Activated CD8-positive, alpha-beta memory T cell treated with anti-CD3 and anti-CD28 coated beads, Interleukin-2, amount 50 U/mL, for 1 hour (primary cell): Measurements from ENCODE around the gene MTOR.
"Not testable (repeated sequence)": the region's sequence is repeated elsewhere in the genome, so short reads cannot be mapped to it uniquely, and the experiment has no call there.

Experiments
- DNase-seq: peaks from one replicate; pipeline ENCODE4 v3.0.0-alpha.2; 2020; ENCODE audit errors: extremely low read depth

Gene MTOR

DNA sequence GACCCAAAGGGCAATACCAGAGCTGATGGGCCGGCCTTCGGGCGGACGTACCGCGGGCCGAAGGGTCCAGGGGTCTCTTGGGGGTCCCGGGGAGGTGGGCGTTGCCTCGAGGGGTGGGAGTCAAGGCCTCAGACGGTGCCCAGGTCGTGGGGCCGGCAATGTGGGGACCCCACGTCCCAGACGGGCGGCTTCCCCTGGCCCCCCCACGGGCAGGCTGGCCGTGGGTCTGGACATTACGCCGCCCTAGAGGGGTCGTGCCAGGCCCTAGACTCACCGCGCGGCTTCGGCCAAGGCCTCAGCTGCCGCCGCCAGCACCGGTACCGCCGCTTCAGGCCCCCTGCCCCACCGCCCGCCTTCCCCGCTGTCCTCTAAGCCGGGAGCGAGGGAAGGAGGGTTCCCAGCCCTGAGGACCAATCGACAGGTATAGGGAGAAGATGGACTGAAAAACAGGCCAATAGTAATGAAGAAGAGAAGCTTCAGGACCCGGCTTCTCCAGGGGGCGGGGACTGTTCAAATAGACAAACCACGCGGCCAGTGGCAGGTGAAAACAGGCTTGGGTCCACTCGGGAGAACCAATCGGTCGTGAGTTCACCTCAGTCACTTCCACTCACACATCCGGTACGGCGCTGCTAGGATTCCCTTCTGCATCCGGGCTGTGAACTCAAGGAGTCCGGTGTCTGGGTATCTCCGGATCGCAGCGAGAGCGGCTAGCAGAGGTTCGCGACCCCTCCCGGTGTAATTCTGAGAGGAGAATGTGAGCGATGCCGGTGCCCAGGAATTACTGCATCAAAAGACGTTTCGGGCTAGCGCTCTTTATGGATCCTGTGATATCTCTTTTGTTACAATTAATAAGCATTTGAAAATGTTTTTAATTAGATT is at the start of gene MTOR:
MTOR (minus strand) TSS at position 381 of the 879 bp plus-strand sequence. CDS start 3,142 bp downstream, outside the sequence.
- peak; percentile 96 for DNase-seq

DNA sequence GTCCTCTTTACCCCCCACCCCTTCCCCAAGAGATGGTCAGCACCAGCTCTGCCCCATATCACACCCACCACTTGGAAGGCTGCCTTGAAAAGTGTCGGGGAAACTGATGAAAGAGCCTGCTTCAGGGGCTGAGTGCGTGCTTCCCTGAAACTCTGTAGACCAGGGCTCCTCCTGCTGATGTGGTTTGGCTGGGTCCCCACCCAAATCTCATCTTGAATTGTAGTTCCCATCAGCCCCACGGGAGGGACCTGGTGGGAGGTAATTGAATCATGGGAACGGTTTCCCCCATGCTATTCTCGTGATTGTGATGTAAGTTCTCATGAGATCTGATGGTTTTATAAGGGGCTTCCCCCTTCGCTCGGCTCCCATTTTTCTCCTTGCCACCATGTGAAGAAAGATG is 47.0 kb upstream of the MTOR start:
- no peak for DNase-seq

DNA sequence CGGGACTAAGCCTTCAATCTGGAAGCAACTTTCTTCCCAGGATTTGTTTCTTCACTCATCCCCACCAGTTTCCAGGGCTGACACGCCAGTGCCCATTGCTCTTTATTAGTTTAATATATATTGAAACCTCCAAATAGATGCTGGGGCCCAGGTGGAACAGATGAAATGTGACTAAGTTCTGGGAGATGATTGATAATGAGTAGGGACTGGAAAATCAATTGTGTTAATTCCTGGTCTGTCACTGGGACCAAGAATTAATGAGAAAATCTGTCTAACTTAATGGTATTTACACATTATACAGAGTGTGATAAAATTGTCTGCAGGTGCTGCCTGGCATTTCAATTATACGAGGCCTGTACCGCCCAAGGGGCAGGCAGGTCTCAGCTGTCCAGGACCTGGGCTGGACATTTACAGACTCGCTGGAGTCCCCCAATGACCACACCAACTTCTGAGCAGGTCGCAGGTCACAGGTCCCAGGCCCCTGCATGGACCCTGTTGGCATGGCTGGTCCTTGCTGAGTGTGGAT is 46.4 kb upstream of the MTOR start:
- DNase-seq = no peak

DNA sequence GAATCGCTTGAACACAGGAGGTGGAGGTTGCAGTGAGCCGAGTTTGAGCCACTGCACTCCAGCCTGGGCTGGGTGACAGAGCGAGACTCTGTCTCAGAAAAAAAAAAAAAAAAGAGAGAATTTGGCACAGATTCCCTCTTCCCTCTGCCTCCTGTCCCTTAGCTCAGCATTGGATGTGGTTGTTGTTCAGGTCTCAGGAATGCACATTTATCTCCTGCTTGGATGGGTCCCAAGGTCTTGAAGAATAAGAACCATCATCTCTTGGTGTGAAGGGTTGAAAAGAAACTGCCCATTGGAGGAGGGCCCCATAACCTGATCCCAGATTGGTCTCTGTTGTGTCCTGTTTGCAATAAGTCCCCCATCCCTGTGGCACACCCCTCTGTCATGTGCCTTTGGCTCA is 45.5 kb upstream of the MTOR start:
- no peak for DNase-seq

DNA sequence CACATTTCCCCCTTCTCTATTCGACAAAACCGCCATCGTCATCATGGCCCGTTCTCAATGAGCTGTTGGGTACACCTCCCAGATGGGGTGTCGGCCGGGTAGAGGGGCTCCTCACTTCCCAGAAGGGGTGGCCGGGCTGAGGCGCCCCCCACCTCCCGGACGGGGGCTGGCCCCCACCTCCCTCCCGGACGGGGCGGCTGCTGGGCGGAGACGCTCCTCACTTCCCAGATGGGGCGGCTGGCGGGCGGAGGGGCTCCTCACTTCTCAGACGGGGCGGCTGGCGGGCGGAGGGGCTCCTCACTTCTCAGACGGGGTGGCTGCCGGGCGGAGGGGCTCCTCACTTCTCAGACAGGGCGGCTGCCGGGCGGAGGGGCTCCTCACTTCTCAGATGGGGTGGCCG is 43.2 kb upstream of the MTOR start:
- not testable (repeated sequence) for DNase-seq

DNA sequence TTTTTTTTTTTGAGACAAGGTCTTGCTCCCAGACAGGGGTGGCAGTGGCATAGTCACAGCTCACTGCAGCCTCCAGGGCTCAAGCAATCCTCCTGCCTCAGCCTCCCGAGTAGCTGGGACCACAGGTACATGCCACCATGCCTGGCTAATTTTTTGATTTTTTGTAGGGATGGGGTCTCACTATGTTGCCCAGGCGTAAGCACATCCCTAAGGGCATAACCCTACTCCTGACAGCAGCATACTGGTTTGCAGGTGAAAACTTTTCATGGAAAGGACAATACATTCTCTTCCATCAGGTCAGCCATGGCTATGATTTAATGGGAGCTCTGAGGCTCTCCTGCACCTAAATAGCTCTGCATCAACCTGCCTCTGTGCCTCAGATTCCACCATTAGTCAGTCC is 40.0 kb upstream of the MTOR start:
- no peak for DNase-seq

DNA sequence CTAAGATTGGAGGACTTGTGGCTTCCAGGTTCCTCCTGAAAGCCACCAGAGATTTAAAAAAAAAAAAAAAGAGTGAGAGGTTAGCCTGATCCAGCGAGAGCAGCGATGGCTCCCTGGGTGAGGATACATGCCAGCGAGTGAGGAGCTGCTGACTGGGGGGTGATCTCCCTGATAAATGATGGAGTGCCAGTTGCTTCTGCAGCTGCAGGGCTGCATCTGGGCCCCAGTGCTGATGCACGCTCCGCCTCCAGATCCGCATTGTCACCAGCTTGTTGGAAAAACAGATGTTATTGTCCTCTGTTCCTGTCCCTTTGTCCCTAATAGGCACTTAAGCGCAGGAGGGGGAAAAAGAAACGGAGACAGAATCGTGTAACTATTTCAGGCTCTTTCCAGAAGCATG is 39.2 kb upstream of the MTOR start:
- no peak for DNase-seq

DNA sequence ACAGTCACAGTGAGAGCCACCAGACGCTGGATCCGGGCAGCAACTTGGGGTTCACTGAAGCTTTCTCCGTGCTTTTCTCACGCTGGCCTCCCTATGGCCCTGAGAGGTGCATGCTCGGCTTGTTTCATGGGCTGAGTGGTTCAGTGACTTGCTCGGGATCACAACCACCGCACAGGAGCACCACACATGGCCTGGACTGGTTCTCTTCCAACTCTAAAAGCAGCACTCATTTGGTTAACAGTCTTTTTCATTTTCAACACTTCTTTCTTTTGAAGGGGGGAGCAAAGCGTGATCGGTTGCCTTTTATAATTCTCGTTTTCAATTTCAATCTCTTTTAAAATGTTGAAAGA is 36.8 kb upstream of the MTOR start:
- DNase-seq = no peak

DNA sequence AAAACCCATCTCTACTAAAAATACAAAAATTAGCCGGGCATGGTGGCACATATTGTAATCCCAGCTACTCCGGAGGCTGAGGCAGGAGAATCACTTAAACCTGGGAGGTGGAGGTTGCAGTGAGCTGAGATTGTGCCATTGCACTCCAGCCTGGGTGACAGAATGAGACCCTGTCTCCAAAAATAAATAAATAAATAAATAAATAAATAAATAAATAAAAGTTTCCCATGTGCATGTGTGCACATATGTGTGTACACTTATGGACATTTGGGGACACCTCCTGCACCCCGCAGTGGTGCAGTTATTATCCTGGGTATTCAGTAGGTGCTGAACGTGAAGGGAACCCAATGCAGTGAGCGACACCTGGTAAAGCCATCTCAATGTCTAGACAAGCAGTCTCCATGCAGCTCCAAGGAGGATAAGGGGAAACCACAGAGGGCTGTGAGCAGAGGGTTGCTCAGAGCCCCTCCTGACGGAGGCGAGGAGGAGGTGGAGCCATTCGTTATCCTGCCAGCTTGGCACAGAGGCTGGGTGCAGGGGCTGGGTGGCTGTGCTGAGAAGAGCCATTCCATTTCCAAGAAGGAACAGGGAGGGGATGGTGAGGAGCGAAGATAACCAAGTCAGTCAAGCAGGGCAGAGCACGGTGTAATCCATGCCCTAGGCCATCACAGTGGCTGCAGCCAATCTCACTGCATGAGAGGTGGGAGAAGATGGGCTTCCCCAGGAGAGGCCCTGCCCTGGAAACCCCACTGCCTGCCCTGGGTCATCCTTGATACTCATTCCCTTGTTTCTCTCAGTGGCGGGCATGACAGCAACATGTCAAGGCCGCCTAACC is 36.3 kb upstream of the MTOR start:
- no peak for DNase-seq

DNA sequence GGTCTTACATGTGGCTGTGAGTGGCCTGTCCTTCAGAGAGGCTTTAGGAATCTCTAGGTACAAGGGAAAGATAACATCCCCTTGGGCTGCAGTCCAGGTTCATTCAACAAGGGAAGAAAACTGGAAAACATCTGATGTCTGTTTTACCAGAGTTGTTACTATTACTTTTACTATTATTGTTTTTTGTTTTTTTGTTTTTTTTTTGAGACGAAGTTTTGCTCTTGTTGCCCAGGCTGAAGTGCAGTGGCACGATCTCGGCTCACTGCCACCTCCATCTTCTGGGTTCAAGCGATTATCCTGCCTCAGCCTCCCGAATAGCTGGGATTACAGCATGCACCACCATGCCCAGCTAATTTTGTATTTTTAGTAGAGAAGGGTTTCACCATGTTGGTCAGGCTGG is 35.4 kb upstream of the MTOR start:
- not testable (repeated sequence) for DNase-seq

DNA sequence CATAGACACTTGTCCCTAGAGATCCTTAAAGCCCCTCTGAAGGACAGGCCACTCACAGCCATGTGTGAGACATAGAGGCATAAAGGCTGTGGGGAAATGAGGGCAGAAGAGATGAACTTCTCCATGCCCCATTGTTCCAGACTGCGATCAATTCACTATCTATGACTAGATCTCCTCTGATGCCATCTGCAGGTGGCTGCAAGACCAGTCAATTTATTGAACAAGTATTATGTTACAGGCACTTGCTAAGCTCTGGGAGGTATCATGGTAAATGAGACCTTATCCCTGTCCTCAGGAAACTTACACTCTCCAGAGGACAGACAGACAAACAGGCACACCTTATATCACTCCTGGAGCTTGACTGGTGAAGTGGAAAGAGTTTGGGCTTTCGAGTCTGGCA is 33.6 kb upstream of the MTOR start:
- DNase-seq = no peak

DNA sequence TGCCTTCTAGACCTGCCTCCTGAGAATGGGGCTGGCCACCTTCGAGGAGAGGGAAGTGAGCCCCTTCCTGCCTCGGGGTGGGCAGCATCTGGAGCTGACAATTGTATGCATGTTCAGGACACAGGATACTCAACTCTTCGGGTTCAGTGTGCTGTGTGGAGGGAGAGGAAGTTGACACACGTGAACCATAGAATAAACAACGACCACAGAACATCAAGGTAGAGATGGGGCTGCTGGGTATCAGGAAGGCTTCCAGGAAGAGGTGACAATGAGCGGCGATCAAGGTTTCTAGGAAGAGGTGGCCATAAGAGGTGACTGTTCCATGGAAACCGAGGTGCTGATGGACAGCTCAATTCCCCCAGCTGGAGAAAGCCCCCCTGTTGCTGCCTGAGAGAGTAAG is 32.6 kb upstream of the MTOR start:
- no peak for DNase-seq

DNA sequence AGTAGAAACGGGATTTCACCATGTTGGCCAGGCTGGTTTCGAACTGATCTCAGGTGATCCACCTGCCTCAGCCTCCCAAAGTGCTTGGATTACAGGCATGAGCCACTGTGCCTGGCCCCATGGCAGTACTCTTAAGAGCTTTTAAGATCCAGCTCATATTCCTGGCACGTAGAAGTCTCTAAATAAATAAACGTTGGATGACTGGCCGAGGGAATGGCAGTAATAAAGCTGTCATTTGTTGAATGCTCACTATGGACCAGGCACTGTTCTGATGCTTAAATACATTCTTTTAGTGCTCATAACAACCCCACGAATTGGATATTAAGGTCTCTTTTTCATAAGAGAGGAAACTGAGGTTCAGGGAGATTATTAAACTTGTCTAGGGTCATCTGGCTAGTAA is 31.5 kb upstream of the MTOR start:
- no peak for DNase-seq

DNA sequence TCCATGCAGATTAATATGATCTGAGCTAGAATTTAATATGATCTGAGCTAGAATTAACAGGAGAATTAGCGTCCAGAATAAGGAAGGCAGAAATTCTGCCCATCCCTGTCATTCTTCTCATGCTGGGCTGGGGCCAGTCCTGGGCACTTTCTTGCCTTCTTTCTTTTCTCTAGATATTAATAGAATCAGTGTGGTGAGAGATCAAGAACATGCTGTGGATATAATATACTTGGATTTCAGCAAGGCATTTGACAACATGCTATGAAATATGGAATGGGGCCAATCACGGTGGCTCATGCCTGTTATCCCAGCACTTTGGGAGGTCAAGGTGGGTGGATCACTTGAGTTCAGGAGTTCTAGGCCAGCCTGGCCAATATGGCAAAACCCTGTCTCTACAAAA is 28.7 kb upstream of the MTOR start:
- no peak for DNase-seq

DNA sequence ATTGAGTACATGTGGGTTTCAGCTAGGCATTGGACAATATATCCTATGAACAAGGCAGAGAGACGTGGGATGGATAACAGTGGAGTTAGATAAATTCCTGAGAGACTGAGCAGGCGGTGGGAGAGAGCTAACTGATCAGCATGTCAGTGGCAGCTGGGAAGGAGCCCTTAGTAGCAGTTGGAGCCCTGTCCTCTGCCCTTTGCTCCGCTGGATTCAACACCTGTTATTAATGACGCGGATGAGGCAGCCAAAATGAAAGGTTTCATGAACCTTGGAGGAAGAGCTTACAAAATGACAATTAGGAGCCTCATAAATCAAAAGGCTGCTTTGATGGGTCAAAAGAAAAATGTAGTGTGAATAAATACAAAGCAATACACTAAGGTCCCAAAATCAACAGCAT is 26.7 kb upstream of the MTOR start:
- DNase-seq = no peak

DNA sequence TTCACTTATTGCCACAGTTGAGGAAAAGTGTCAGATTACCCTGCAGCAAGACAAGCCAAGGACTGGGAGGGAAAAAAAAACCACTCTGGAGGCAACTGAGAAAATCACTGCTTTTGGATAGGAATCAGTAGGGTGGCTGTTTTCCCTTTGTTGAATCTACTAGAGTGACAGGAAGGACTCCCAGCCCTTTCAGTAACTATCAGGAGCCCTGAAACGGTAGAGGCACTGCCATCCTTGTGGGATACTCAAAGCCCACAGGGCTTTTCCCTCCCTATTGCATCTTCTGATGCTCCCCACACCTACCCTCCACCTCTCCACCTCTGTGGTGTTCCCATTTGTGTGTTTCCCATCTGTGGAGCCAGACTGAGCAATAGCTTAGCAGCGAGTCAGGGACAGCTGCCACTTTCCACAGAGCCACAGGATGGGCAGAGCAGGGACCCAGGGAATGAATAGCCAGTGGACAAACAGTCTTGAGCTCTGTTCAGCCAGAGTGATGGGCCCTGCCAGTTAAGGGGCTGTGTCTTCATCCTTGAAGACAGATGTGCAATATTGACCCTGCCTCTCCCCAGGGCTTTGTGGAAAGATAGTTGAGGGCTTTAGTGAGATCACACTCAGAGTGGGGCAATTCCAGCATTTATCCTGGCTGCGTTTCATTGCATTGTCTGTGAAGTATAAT is 24.5 kb upstream of the MTOR start:
- DNase-seq = no peak

DNA sequence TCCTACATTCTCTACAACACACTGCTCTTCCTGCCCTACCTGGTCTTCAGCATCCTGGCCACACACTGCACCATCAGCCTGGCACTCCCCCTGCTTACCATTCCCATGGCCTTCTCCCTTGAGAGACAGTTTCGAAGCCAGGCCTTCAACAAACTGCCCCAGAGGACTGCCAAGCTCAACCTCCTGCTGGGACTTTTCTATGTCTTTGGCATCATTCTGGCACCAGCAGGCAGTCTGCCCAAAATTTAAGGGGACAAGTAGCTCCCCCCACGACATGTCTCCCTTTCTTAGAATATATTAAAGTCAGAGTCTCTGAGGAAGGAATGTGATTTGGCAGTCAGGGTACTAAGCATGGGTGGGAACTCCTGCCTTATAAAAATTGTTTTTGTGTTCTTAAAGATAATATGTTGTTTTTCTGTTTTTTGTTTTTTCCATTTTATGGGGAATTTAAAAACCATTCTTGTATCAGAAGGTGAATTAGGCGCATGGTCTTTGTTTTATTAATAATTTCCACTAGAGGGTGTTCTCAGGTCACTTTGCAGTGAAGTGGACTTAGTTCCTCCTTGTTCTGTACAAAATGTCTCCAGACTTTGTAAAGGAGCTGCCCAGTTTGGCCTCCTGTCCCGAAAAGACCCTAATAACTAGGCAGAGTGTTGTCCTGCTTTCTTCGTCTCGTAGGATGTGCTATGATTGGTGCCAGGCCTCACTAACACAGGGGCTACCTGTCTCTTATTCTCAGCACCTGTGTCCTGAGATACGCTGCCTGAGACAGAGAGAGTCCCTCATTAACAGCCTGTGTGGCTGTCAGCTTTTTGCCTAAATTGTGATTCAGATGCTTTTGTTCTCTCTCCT is 23.8 kb upstream of the MTOR start:
- DNase-seq = no peak

DNA sequence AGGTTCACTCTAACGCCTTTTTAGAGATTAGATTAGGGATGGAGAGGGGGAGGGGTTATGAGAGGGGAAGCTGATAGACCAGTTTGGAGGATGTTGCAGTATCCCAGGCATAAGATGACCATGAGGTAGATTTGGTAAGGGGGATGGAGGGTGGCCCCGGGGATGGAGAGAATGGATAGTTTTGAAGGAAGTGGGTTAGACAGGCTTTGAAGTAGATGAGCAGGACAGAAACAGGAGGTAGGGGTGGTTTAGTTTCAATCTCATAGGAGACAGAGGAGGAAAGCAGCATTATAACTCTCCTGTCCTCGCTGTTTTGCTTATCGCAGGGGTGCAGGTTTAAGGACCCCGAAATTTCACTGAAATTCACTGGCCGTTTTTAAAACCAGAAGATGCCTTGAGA is 22.4 kb upstream of the MTOR start:
- no peak for DNase-seq

DNA sequence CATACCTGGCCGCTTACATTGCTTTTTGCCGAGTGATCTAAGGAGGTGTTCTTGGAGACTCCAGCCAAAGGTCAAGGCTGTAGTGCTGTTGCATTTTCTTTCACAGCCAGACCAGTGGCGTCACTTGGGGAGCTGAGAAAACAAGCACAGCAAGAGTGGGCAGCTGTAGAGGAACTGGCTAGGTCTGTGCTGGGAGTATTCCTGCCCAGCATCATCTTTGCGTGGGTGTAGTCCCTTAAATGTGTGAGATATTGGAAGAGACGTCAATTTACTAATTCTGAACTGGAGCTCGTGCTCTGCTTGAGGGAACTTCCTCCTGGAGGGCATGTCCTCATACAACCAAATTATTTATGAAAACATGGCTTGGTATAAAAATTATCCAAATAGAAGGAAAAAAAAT is 20.8 kb upstream of the MTOR start:
- no peak for DNase-seq

DNA sequence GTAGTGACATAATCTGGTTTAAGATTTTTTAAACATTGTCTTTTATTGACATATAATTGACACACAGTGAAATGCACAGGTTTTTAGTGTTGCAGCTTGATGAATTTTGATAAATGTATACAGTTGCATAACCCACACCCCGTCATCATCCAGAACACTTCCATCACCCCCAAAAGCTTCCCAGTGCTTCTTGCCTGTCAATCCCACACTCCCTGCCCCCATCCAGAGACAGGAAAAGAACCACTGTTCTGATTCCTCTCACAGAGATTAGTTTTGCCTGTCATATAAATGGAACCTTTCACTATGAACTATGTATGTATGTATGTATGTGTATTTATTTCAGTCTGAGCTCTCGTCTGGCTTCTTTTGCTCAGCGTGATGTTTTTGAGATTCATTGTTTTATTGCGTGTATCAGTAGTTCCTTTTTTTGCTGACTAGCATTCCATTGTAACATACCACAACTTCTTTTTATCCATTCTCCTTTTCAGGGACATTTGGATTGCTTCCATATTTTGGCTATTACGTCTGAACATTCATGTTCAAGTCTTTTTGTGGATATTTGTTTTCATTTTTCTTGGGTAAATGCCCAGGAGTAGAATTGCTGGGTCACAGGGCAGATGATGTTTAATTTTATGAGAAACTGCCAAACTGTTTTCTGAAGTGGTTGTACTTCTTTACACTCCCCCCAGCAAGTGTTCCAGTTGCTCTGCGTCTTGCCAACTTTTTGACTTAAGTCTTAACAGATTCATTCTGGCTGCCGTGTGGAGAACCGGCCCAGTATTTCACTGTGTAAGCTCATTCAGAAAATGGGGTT is 19.4 kb upstream of the MTOR start:
- no peak for DNase-seq
